Prostate gland (tissue), 2 donors: Measurements from ENCODE around the gene POLR1H.

Source experiments
- POLR2A ChIP-seq: fragments of 450-650 bp; IDR thresholded peaks from one replicate; pipeline ENCODE4 v1.6.1; 2016; ENCODE audit warnings: antibody characterized with exemption, mild to moderate bottlenecking
- POLR2AphosphoS5 ChIP-seq: sonication (generic); formaldehyde crosslinking; IDR thresholded peaks from one replicate; pipeline ENCODE4 v1.6.1; 2017; ENCODE audit warnings: antibody characterized with exemption
- TF ChIP-seq, protein P1 (sequence below), 4 experiments: fragments of 200-600 bp in 2 of 4; fragments of 450-650 bp in 2 of 4; sonication (generic) in 2 of 4; IDR thresholded peaks; 1 replicate in 3 of 4; 2 replicates in 1 of 4; pipeline ENCODE4 v1.5.1; 2016 to 2019; ENCODE audit warnings: antibody characterized with exemption in 4 of 4, mild to moderate bottlenecking in 2 of 4, moderate library complexity in 2 of 4

- TF ChIP-seq, protein P1, sequence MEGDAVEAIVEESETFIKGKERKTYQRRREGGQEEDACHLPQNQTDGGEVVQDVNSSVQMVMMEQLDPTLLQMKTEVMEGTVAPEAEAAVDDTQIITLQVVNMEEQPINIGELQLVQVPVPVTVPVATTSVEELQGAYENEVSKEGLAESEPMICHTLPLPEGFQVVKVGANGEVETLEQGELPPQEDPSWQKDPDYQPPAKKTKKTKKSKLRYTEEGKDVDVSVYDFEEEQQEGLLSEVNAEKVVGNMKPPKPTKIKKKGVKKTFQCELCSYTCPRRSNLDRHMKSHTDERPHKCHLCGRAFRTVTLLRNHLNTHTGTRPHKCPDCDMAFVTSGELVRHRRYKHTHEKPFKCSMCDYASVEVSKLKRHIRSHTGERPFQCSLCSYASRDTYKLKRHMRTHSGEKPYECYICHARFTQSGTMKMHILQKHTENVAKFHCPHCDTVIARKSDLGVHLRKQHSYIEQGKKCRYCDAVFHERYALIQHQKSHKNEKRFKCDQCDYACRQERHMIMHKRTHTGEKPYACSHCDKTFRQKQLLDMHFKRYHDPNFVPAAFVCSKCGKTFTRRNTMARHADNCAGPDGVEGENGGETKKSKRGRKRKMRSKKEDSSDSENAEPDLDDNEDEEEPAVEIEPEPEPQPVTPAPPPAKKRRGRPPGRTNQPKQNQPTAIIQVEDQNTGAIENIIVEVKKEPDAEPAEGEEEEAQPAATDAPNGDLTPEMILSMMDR (IDR thresholded peaks at IDR 0.05), result no peak
- no peak for TF ChIP-seq POLR2A
- TF ChIP-seq POLR2AphosphoS5, result no peak
These were observed 5.0 kb downstream of the POLR1H start for GRCh38 chr6:30066082-30066481.
